GM18873 (cell line): ENCODE measurements around the gene CD300LB.

Experiments used
- ATAC-seq: cut with Tn5 transposase; IDR thresholded peaks from one replicate; pipeline ENCODE4 v1.9.1; 2021; ENCODE audit warnings: mild to moderate bottlenecking, moderate library complexity, moderate number of reproducible peaks; ENCODE audit not compliant: unreplicated experiment, low FRiP score

The CD300LB gene

DNA sequence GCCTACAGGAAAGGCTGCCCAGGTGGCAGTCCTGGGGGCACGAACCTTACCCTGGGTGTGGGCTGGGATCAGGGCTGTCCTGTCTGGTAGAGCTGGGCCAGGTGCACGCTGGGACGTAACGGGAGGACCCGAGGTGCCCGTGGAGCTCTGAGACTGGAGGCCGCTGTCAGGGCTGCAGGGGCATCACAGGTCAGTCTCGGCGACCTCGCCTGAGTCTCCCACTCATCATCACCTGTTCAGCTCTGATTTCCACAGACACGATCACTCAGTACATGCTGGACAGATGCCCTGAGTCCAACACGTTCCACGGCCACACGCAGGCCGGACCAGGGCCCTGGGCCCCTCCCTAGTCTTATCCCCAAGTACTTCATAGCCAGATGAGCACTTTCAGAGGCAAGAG lies 19.3 kb upstream of the CD300LB start:
- ATAC-seq: no peak

DNA sequence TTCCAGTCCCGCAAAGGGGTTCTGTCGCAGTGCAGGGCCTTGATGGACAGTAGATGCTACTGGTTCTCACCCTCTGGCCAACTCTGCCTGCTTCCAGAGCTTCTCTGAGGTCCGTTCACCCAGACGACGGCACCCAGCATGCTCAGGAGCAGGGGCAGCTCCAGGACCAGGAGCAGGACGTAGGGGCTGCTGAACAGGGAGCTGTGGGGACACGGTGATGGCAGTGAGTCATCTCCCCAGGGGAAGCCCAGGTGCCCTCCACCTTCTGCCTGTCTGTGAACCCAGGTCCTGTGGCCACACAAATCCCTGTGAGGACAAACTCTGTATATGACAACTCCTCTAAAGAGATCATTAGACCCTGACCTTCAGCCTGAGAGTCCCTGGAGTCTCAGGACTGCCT lies 18.1 kb upstream of the CD300LB start:
- no peak for ATAC-seq

DNA sequence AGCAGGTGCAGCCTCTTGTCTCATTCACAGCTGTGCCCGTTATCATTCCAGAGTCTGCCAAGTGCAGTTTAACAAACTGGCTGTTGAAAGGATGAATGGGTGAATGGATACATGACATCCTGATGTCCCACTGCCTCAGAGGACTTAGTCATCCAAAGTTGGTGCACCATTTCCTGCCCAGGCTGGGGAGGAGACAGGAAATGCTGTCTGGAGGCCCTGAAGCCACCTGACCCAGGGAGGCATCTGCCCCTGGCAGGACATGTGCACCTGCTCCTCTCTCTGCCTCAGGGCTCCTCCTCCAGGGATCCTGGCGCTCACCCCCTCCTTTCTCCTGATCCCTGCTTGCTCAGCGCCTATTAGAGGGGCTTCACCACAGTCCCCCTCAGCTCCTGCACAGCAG lies 16.5 kb upstream of the CD300LB start:
- ATAC-seq: no peak

DNA sequence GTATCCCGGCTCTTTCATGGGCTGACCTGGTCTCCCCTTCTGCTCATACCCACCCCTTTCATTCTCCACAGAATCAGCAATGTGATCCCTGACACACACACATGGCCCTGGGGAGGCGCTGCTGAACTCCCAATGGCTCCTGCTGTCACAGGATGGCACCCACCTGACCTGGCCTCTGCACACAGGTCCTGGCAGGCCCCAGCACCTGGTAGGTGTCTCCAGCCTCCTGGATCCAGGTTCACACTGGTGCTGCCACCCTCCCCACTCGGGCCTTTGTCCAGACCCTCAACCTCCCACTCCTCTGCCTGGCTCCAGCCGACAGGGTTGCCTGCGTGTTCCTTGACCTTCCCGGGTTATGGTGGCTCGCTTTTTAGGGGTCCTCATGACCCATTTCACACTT lies 16.0 kb upstream of the CD300LB start:
- ATAC-seq: no peak

DNA sequence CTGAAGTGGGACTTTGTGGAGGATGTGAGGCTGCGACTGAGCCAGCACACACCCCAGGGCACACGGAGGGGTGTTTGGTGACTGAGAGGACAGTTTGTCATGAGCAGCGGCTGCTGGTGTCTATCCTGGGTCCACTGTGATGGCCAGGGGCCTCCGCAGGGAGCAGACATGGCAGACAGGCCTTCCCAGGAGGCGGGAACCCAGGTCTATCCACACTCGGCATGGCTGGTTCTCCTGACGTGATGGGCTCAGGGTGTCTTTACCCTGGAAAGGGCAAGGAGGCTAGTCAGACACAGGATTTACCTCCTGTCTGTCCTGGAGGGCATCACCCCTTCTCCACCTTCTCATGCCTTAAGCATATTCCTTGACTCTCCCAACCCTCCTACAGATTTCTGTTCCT lies 15.3 kb upstream of the CD300LB start:
- no peak for ATAC-seq

DNA sequence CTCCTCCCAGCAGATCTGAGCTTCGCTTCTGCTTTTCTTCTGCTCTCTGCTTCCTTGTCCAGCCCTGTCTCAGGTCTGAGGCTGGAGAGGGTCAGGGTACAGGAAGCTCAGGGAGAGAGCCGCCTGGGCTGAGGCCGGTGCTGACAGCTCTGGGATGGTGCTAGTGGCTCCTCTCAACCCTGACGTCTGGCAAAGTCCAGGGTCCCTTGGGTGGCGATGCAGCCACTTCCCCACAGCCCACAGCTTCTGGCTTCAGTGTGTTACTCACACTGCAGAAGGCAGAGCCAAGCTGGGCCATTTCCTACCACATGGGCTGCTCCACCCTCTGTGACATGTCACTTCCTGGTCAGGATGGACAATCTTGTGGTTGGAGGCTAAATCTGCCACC lies 14.6 kb upstream of the CD300LB start, which contains the start of gene CD300C:
Gene CD300C (minus strand): TSS at position 273 of the 388 bp plus-strand sequence. CDS start 333 bp downstream, outside the sequence.
- no peak for ATAC-seq

DNA sequence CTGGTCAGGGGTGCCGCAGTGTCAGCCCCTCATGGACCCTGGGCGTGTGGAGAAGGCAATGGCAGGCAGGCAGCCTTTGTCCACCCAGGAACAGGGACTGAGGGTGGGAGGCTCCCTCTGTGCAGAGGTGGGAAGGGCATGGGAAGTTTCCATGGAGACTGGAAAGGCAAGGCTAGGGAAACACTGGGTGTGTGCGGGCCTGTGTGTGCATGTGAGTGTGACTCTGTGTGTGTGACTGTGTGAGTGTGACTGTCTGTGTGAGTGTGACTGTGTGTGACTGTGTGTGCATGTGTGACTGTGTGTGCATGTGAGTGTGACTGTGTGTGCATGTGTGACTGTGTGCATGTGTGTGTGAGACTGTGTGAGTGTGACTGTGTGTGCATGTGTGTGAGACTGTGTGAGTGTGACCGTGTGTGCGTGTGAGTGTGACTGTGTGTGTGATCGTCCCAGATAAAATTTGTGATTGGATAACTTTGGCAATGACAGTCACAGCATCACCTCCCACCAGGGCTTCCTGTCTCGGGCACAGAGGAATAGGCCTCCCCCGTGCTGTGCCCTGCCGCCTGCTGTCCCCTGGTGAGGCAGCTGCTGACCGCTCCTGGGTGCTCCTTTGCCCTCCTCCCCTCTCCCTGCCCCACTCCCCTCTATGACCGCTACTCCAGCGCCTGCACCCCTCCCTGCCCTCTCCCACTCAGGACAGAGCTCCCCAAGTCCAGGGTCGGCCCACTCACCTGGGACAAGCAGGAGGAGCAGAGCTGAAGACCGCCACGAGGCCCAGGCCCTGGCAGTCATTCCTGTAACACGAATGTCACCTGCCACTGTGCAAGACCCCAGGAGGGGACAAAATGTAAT lies 13.9 kb upstream of the CD300LB start:
- ATAC-seq: no peak

DNA sequence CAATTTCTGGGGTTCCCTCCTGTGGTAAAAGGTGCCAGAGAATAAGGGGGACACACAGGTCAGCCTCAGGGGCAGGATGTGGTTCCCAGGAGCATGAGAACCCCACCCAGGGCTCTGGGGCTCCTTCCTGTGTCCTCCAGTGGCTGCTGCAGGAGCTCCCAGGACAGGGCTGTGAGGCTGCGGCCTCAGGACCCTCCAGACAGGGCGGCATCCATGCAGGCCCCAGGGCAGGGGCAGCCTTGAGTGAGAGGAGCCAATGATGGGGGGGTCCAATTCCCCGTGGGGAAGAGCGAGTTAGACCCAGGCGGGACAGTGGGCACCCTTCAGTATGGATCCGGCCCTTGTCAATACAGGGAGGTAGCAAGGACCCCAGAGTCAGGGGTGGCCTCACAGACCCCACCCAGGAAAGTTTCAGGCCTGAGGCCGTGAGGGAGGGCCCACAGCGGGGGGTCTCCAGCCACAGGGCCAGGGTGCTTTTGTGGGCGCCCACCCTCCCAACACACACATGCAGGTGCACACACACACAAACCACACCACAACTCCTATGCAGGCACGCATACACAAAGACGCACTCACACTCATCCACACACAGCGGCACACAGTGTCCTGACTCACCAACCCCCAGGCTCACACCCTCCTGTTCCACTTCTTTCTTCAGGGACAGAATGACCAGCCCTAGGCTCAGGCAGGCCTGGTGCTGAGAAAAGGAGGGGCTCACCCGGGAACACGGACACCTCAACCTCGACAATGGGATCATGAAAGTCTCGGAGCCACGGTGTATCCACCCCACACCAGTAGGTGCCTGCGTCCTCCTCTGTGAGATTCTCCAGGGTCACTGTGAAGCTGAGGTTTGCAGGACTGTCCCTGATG lies 12.9 kb upstream of the CD300LB start:
- no peak for ATAC-seq

DNA sequence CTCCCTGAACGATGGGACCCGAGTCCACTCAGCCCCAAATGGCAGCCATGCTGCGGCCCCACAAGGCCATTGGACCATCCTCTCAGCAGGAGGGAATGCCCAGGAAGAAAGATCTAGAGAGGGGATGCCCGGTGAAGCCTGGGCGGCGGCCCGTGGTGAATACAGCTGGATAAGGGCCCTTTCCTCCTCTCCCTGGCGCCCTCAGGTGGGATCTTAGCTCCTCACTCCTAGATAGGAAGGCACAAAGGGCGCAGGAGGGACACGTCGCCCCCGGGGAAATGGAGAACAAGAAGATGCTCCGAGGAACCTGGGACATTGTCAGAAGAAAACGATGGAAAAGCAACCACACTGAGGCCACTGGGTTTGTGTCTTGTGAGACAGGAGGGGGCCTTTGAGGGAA lies 12.1 kb upstream of the CD300LB start:
- ATAC-seq: no peak

DNA sequence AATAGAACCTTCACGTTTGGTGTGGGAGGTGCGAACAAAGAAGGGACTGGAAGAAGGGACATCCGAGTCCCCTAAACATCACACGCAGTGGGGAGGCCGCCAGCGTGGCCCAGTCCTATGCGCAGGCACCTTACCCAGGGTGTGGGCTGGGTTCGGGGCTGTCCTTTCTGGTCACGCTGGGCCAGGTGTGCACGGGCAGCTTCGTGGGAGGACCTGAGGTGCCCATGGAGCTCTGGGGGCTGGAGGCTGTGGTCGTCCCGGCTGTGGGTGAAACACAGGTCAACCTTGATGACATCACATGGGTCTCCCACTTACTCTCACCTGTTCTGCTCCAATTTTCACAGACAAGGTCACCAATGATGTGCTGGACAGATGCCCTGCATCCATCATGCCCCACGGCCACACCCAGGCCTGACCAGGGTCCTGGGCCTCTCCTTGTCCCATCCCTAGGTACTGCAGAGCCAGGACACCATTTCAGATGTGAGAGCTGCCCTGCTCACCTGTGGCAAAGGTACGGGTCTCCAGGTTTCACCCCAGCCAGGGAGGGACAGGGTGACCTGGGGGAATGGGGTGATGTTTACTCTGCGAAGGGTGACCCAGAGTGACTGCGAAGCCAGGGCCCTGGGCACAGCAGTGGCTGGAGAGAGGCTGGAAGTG lies 11.6 kb upstream of the CD300LB start:
- ATAC-seq: no peak

DNA sequence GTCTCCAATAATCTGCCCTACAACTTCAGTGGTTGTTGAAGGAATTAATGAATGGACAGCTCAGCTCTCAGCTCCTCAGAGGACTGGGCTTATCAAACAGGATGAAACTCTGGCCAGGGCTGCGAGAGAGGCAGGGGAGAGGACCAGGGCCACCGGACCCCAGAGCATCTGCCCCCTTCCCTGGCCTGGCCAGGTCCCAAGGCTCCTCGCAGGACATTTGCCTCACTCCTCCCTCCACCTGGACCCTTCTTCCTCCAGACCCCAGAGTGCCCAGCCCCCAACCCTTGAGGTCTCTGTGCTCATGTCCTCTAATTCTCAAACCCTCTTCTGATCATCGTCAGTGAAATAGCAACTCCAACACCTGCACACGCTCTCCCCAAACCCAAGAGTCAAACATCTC lies 10.9 kb upstream of the CD300LB start:
- ATAC-seq: no peak

DNA sequence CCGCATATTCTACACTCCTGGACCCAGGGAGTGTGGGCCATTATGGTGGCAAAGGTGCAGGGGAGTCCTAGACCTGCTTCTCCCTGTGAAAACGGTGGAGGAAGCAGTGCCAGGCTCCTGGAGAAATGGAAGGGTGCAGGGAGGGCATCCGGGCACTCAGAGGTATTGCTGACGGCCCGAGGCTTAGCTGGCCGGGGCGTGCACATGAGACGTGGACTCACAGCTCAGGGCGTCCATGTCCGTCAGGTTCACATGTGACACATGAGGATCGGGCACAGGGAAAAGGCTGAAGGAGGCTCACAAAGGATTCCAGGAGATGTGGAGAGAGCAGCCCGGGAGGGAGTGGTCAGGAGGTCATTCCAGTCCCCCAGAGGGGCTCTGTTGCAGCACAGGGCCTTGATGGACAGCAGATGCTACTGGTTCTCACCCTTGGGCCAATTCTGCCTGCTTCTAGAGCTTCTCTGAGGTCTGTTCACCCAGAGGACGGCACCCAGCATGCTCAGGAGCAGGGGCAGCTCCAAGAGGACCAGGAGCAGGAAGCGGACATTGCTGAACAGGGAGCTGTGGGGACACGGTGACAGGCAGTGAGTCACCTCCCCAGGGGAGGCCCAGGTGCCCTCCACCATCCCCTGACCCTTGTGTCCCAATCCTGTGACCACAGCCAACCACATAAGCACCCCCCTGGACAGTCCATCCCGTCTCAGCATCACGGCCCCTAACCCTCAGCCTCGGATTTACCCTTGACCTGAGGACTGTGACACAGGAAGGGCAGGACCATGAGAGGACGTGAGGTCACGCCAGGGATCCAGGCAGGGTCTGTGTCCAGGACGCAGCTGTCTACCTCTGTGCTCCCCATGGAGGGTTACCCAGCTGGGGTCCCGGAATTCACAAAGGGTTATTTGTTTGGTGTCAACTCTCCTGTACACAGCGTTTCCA lies 10.2 kb upstream of the CD300LB start:
- ATAC-seq: no peak

DNA sequence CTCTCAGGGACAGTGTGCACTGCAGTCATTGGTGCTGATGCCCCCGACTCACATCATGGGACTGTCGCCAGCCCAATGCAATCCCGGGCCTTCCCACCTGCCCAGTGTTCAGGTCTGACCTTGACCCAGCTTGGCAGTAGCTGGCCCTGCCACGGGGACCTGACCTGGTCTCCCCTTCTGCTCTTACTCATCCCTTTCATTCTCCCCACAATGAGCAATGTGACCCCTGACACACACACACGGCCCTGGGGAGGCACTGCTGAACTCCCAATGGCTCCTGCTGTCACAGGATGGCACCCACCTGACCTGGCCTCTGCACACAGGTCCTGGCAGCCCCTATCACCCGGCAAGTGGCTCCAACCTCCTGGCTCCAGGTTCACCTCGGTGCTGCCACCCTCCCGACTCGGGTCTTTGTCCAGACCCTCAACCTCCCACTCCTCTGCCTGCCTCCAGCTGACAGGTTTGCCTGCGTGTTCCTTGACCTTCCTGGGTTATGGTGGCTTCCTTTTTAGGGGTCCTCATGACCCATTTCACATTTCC lies 8.1 kb upstream of the CD300LB start:
- ATAC-seq: no peak

DNA sequence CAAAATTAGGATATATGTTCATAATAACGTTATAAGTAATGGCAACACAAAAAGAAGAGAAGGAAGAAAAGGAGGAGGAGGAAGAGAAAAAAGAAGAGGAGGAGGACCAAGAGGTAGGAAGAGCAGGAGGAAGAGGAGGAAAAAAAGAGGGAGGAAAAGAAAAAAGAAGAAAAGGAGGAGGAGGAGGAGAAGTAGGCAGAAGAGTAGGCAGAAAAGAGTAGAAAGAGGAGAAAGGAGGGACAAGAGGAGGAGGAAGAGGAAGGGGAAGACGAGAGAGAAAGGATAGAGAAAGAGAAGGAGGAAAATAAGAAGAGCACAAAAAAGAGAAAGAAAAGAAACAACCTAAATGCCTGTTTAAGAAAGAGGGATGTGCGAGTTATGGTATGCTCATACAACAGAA lies 5.6 kb upstream of the CD300LB start:
- no peak for ATAC-seq

DNA sequence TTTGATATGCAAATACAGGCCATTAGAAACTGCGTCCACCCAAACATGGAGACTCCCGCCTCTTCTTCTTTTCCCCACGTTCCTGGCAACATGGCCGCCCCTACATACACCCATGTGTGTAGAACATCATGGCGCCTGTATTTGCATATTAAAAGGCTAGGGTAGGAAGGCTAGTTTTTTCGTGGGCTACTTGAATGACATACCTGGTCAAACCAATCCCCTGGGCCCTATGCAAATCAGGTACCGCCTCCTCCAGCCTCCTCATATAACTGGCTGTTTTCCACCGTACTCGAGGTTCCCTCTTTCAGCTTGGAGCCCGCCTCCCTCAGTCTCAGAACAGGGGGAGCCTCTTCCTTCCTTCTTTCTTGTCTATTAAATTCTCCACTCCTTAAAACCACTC lies 840 bp upstream of the CD300LB start:
- no peak for ATAC-seq

DNA sequence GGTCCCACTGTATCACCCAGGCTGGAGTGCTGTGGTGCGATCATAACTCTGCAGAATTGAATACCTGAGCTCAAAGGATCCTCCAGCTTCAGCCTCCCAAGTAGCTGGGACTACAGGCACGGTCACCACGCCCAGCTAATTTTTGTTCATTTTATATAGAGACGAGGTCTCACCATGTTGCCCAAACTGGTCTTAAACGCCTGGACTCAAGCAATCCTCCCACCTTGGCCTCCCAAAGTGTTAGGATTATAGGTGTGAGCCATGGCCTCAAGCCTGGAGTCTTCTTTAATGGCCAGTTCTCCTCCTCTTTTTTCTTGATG lies 484 bp downstream of the CD300LB start:
- no peak for ATAC-seq

DNA sequence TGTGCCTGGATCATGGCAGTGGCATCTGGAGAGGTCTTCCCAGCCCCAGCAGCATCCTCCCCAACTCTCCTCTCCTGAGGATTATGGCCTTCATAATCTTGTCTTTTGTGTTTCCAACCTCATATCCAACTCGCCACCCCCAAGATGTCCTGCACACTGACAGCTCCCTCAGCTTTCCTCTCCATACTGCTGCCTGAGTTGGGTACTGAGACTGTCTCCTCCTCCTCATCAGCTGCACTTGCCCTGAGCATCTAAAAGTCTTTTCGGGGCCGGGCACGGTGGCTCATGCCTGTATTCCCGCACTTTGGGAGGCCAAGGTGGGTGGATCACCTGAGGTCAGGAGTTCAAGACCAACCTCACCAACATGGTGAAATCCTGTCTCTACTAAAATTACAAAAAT lies 2.0 kb downstream of the CD300LB start:
- no peak for ATAC-seq

DNA sequence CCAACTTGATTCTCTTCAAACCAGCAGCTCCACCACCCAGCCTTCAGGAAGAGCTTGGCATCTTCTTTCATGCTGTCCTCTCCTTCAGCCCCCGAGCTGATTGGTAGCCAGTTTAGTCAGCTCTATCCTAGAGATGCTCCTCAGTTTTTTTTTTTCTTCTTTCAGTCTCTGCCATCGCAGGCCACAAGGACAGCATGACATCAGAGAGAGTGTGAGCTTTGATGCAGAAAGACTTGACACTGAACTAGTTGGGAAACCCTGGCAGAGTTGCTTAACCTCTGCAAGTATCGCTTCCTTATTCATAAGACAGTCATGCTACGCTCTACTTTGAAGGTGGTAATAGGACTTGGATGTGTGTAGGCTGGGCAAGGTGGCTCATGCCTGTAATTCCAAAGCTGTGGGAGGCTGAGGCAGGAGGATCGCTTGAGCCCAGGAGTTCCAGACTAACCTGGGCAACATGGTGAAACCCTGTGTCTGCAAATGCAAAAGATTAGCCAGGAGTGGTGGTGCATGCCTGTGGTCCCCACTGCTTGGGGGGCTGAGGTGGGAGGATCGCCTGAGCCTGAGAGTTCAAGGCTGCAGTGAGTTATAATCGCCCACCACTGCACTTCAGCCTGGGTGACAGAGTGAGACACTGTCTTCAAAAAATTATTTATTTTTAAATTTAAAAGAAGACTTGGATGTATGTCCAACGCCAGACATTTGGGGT lies 2.6 kb downstream of the CD300LB start:
- peak; percentile 68 for ATAC-seq

DNA sequence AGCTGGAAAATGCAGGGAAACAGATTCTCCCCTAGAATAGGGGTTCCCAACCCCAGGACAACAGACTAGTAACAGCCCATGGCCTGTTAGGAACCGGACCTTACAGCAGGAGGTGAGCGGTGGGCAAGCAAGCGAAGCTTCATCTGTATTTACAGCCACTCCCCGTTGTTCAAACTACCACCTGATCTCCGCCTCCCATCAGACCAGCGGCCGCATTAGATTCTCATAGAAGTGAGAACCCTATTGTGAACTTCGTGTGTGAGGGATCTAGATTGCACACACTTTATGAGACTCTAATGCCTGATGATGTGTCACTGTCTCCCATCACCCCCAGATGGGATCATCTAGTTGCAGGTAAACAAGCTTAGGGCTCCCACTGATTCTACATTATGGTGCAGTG lies 3.5 kb downstream of the CD300LB start:
- ATAC-seq: no peak
